ENCODE results near the gene TMEM273. TPM values are rescaled to one million over a fixed set of nuclear protein-coding genes. Genes with fewer than 3 reads are reported as not detected.

Gene TMEM273
- total RNA-seq, 2 experiments from 2014 or later, result 44.9 to 72.0 TPM

DNA sequence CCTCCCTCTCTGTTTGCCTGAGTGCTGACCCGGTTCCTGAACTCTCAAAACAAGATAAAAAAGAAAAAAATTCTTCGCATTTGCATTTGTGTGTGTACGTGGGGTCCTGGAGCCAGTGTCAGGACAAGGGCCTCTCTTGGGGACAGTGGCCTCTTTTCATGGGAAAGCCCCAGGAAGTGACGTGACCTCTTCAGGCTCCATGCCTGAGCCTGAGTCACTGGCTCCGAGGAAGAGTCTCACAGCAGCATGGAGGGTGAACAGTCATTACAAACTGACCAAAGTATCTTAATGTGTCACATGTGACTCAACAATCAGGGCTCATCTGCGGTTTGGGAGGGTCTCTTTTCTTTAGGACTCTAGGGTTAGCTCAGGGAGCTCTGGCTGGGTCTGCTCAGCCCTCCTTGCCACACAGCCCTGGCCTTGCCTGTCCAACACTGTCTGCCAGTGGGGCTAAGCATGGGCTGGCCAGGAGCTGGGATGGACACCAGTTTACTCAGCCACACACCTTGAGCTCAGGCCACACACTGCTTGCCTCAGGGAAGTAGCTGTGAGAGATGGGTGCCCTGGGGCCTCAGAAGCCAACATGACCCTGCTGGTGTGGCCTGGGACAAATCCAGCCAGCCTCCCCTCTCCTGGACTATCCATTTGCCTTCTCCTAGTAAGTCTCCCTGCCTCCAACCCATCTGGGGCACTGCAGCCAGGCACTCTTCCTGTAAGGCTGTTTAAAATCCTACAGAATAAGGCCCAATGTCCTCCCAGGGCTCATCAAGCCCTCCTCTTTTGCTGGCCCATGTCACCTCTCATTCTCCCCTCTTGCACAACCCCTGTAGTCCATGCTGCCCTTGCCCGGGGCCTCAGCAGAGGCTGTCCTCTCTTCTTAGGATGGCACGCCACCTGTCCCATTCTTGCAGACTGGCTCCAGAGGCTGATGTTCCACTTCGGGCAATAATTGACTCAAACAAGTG, 10.5 kb downstream of the TMEM273 start:
- CTCF ChIA-PET, result interaction anchor here (1.0 to 1.8 kb wide), 3 partner anchors 11 to 13 kb away, joined by 4 to 9 read pairs (median 4); partner anchors contain the start of gene TMEM273
- peak overlapping the region; percentile 99 for H3K27ac Mint-ChIP-seq
- H3K27me3 Mint-ChIP-seq, result no peaks in the 10 kb centered on the region
- peaks cover 12% of the 10 kb centered on the region for H3K36me3 Mint-ChIP-seq
- DNase-seq (peak; percentile 90), ATAC-seq (peak; percentile 88)
- H3K4me3 Mint-ChIP-seq, result peak overlapping the region; percentile 61
- no peaks in the 10 kb centered on the region for H3K9me3 Mint-ChIP-seq (ENCODE audit: low read depth)
- peaks cover 80% of the 10 kb centered on the region for H3K4me1 Mint-ChIP-seq

DNA sequence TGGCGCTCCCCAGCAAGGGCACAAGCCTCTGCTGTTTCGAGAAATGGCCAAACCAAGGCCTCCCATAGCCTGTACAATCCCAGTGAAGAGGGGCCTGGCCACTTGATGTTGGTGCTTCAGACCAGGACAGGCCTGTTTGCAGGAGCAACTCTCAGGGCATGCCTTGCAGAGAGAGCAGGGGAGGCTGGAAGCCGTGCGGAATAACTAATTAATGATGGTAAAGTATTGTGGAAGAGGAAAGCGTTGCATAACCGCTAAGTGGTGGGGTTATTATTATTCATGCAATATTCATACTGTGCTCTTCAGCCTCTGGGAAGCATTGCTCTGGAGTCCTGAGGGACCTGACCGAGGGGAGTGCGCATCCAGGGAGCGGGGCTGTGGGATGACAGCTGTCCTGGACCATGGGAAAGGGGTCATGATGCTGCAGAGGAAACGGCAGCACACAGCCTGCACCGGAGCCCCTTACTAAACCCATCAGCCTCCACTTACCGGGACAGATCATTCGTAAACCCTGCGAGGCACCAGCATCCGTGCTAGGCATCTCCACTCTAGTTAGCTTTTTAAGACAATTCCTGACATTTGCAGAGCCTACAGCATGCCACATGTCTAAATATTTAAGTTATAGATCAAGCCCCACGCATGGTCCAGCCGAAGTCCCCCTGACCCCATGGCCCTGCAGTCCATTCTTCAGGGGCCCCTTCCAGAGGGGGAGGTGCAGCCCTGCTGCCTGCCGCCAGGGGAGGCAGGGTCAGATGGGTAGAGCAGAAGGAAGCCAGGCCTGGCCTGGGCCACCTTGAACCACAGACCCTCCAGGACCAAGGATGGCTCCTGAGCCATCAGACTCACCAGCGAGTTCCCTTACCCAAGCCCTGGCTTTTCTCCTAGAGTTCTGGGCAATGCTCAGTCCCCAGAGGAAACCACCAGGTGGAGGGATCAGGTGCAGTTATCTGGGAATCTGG, 11.6 kb downstream of the TMEM273 start:
- DNase-seq, result peak; percentile 38
- peak overlapping the region; percentile 61 for H3K4me3 Mint-ChIP-seq
- H3K27ac Mint-ChIP-seq, result peak overlapping the region; percentile 99
- CTCF ChIA-PET, result interaction anchor here (1.1 kb wide), 1 partner anchor 14 kb away, joined by 4 read pairs; no protein-coding TSS in a partner anchor
- H3K4me1 Mint-ChIP-seq, result peaks cover 79% of the 10 kb centered on the region
- no peaks in the 10 kb centered on the region for H3K9me3 Mint-ChIP-seq (ENCODE audit: low read depth)
- H3K27me3 Mint-ChIP-seq, result no peaks in the 10 kb centered on the region
- H3K36me3 Mint-ChIP-seq, result peaks cover 9% of the 10 kb centered on the region
- ATAC-seq, result peak; percentile 3

DNA sequence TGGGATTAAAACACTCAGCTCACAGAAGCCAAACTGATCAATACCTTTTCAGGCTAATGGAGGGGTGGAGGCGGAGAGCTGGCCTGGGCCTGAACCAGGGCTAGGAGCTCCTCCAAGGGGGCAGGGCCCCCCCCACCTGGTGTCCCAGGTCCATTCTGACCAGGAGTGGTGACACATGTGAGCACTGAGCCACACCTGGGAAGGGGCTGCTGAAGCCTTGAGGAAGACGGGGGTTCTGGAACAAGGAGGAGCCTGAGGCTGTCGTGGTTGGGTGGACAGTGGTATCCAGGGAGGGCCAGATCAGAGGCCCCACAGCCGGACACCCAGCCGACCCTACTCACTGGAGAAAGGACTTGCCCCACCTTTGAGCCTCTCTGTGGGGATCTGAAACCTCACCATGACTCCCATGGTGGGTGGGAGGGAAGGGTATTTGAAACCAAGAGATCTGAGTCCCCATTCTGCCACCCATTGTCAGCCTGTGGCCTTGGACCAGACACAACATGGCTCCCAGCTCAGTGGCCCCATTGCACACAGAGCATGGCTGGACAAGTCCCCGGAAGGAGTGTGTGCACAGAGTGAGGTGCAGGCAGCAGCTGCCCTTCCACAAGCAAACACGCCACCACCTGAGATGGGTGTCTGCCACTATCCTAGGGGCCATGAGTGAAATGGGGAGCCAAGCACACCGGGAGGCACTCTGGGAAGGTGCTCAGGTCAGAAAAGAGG, 12.4 kb downstream of the TMEM273 start:
- Mint-ChIP-seq H3K27me3 (no peaks in the 10 kb centered on the region), H3K36me3 (peaks cover 9% of the 10 kb centered on the region), H3K9me3 (ENCODE audit: low read depth) (no peaks in the 10 kb centered on the region), H3K27ac (peak overlapping the region; percentile 99), H3K4me3 (no peak overlapping the region), H3K4me1 (peaks cover 74% of the 10 kb centered on the region)
- no peak for ATAC-seq
- DNase-seq, result no peak
- CTCF ChIA-PET, result interaction anchor here (1.1 kb wide), 1 partner anchor 11 kb away, joined by 3 read pairs; no protein-coding TSS in a partner anchor

DNA sequence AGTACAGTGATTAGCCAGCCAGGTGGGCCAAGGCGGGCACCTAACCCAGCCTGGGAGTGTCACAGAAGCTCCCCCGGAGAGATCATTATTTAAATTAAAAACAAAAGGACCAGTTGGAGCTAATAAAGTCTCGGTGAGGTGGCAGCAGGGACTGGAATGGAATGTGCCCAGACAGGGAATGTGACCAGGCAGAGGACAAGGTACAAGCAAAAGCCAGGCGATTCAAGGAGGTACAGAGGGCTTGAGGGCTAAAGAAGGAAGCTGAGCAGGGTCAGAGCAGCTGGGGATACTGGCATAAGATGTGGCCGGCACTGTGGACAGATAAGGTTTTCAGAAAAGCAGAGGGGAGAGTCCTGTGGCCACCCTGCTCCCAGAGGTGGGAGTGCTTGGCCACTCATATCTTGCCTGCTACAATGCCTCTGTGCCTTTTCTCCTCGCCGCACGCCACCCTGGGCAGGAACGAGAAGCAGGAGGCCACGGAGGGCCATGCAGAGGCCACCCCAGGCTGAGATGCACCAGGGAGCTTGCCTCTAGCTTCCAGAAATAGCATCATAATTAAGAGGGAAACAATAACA, 13.2 kb downstream of the TMEM273 start:
- Mint-ChIP-seq H3K27me3 (no peaks in the 10 kb centered on the region), H3K27ac (peak overlapping the region; percentile 25), H3K4me1 (peaks cover 70% of the 10 kb centered on the region), H3K4me3 (no peak overlapping the region), H3K9me3 (ENCODE audit: low read depth) (no peaks in the 10 kb centered on the region), H3K36me3 (peaks cover 9% of the 10 kb centered on the region)
- DNase-seq, result peak; percentile 15
- CTCF ChIA-PET, result interaction anchor here (1.1 to 1.3 kb wide), 2 partner anchors 11 to 519 kb away, joined by 3 to 4 read pairs; no protein-coding TSS in a partner anchor
- no peak for ATAC-seq

DNA sequence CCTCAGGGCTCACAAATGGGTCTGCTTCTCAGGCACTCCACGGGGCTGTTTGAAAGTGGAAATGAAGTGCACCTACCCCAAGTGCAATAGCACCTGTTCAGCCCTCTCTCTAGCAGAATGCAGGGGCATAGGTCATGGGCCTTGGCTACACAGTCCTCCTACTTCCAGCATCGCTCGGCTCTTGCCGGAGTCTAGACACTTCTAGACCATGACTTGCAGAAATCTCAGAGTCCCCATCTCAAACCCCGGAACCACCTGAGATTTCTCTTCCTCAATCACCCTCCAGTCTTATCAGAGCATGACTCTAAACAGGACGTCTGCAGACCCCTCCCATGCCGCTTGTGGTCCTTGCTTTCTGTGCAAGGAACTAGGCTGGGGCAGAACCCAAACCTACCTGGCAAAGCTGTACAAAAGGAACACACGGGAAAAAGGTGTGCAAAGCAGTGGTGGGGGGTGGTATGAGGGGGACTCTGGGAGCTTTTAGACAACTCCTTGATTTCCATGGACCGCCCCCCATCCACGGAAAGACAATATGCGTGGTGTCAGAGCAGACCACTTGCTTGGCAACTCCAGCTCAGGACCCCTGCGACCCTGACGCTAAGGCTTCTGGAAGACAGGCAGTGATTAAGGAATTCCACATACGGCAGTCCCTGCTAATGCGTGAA, 13.8 kb downstream of the TMEM273 start:
- Mint-ChIP-seq H3K9me3 (ENCODE audit: low read depth) (no peaks in the 10 kb centered on the region), H3K4me1 (peaks cover 65% of the 10 kb centered on the region), H3K4me3 (no peak overlapping the region), H3K27me3 (no peaks in the 10 kb centered on the region), H3K27ac (peak overlapping the region; percentile 56), H3K36me3 (peaks cover 9% of the 10 kb centered on the region)
- ATAC-seq (no peak), DNase-seq (no peak)
- CTCF ChIA-PET, result interaction anchor here (1.1 to 2.0 kb wide), 3 partner anchors 10 to 518 kb away, joined by 3 to 5 read pairs (median 4); no protein-coding TSS in a partner anchor

DNA sequence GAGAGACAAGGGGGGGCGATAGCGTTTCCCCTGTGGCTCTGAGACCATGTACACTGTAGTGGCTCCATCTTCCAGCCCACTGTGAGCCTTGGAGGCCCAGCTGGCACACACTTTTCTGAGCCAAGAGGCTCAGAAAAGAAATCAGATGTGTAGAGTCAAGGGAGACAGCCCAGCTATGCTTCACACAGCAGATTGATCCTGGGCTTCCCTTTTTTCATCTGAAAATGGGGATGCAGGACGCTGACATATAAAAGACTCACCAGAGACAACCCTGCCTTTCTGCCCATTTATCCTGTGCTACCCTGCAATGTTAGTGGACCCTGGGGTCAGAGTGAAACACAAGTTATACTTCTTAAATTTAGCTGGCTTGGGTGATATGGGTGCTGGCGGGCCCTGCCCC, 14.3 kb downstream of the TMEM273 start:
- CTCF ChIA-PET, result interaction anchor here (0.9 to 2.0 kb wide), 3 partner anchors 10 to 518 kb away, joined by 4 to 5 read pairs (median 4); no protein-coding TSS in a partner anchor
- H3K9me3 Mint-ChIP-seq (ENCODE audit: low read depth), result no peaks in the 10 kb centered on the region
- ATAC-seq (no peak), DNase-seq (no peak)
- H3K36me3 Mint-ChIP-seq, result peaks cover 9% of the 10 kb centered on the region
- peaks cover 62% of the 10 kb centered on the region for H3K4me1 Mint-ChIP-seq
- H3K4me3 Mint-ChIP-seq, result no peak overlapping the region
- no peaks in the 10 kb centered on the region for H3K27me3 Mint-ChIP-seq
- no peak overlapping the region for H3K27ac Mint-ChIP-seq

DNA sequence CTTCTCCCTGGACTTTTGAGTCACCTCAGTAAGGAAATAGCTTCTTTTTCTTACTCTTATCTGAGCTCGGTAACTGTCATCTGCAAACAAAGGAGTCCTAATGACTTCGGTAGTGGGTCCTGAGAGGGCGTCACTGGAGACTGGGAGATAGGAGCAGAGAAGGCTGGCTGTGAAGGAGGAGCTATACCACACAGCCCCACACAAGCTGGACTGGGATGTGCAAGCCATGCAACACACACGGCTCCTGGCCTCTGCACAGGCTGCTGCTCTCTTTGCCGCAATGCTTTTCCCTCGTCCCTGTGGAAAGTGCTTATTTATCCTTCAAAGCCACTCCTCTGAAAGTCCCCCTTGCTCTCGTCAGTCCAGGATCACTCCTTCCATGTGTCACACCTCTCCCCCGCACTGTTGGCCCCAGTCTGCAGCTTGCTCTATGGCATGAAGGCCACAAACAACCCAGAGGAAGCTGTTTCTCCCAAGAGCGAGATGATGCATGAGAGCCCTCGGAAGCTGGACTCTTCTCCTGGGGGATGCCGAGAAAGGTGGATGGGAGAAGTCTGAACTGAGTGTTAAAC, 14.9 kb downstream of the TMEM273 start:
- H3K4me3 Mint-ChIP-seq, result no peak overlapping the region
- peaks cover 9% of the 10 kb centered on the region for H3K36me3 Mint-ChIP-seq
- no peak for DNase-seq
- no peak for ATAC-seq
- H3K4me1 Mint-ChIP-seq, result peaks cover 59% of the 10 kb centered on the region
- CTCF ChIA-PET, result interaction anchor here (0.9 to 2.0 kb wide), 3 partner anchors 9 to 515 kb away, joined by 3 to 5 read pairs (median 4); no protein-coding TSS in a partner anchor
- H3K27me3 Mint-ChIP-seq, result no peaks in the 10 kb centered on the region
- no peaks in the 10 kb centered on the region for H3K9me3 Mint-ChIP-seq (ENCODE audit: low read depth)
- no peak overlapping the region for H3K27ac Mint-ChIP-seq

DNA sequence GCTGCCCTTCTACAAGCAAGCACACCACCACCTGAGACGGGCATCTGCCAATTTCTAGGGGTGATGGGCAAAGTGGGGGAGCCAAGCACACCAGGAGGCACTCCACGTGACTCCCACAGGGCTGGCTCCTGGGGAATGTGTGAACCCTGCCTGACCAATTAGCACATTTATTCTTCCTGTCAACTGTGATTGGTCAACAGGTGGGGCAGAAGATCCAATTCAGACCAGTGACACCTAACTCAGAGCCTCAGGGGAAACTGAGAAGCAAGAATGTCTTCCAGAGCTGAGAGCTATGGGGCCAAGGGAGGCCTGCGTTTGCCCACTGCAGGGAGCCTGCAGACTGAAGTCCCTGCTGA, 15.4 kb downstream of the TMEM273 start:
- CTCF ChIA-PET, result interaction anchor here (1.0 to 2.0 kb wide), 3 partner anchors 11 to 515 kb away, joined by 3 to 5 read pairs (median 3); no protein-coding TSS in a partner anchor
- no peaks in the 10 kb centered on the region for H3K9me3 Mint-ChIP-seq (ENCODE audit: low read depth)
- peak overlapping the region; percentile 21 for H3K27ac Mint-ChIP-seq
- H3K36me3 Mint-ChIP-seq, result peaks cover 12% of the 10 kb centered on the region
- H3K27me3 Mint-ChIP-seq, result no peaks in the 10 kb centered on the region
- ATAC-seq (no peak), DNase-seq (no peak)
- H3K4me1 Mint-ChIP-seq, result peaks cover 57% of the 10 kb centered on the region
- no peak overlapping the region for H3K4me3 Mint-ChIP-seq

DNA sequence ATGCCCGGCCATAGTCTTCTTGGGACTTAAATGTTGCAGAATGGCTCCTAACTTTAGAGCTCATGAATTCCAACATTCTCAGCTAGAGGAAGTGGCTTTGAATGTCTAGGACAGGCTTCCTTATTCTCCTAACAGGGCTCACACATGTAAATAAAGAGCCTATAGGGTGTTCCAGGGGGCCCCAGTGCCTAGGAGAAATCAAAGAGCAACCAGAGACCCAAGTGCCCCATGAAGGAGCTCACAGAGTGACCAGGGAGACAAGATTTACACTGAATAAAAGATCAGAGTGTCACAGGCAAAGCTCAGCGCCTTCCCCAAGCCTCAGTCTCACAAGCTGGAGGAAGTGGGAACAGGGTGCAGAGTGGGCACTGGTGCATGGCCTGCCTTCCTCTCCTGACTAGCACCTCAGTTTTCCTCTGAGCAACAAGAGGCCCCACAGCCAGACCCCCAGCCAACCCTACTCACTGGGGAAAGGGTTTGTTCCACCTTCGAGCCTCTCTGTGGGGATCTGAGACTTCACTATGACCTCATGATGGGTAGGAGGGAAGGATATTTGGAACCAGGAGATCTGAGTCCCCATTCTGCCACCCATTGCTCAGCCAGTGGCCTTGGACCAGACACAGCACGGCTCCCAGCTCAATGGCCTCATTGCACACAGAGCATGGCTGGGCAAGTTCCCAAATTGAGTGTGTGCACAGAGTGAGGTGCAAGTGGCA, 16.0 kb downstream of the TMEM273 start:
- Mint-ChIP-seq H3K4me1 (peaks cover 53% of the 10 kb centered on the region), H3K36me3 (peaks cover 7% of the 10 kb centered on the region), H3K27ac (no peak overlapping the region), H3K27me3 (no peaks in the 10 kb centered on the region), H3K4me3 (no peak overlapping the region), H3K9me3 (ENCODE audit: low read depth) (no peaks in the 10 kb centered on the region)
- no peak for ATAC-seq
- no peak for DNase-seq
- CTCF ChIA-PET, result interaction anchor here (1.0 to 2.0 kb wide), 3 partner anchors 11 to 514 kb away, joined by 3 to 5 read pairs (median 3); no protein-coding TSS in a partner anchor

DNA sequence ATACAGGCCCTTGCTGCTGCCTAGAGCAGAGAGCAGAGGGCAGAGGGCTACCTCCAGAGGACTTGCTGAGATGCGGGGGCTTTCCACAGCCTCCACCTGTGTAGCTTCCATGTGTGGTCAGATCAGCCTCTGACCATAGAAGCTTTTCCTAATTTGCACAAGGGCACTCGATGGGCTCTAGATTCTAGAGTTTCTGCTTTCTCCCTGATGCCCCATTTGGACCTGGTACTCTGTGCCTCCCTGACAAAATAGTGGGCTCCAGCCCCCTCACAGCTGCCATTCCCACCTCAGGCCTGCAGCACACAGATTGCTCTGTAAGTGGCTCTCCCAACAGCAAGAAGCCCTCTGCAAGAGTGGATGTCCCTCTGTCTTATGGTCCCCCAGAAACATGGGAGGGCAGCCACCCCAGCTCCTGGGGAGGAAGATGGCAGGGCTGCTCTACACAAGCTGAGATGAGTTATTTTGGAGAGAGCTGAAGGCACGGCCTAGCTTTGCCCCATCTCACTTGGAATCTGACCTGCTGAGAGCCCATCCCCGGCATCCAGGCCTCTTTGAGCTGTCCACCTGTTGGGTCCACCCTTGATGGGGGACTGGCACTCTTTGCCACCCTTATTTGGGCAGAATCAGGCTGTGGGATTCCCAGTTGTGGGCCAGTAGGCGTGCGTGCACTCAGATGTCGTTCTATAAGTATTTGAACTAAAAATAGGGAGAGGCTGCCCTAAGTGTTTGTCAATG, 16.7 kb downstream of the TMEM273 start:
- no peaks in the 10 kb centered on the region for H3K9me3 Mint-ChIP-seq (ENCODE audit: low read depth)
- H3K27ac Mint-ChIP-seq, result no peak overlapping the region
- ATAC-seq (no peak), DNase-seq (no peak)
- H3K27me3 Mint-ChIP-seq, result no peaks in the 10 kb centered on the region
- no peak overlapping the region for H3K4me3 Mint-ChIP-seq
- H3K4me1 Mint-ChIP-seq, result peaks cover 53% of the 10 kb centered on the region
- peaks cover 7% of the 10 kb centered on the region for H3K36me3 Mint-ChIP-seq
- CTCF ChIA-PET, result interaction anchor here (1.0 to 1.5 kb wide), 2 partner anchors 9 to 237 kb away, joined by 3 read pairs; no protein-coding TSS in a partner anchor

All from activated CD8-positive, alpha-beta memory T cell treated with anti-CD3 and anti-CD28 coated beads, Interleukin-2, amount 10 ng/mL, durations not matched to agents 7 days and 5 days (primary cell).